T-helper 1 cell (primary cell): ENCODE data around the gene CACNG4.
A peak's percentile ranks its signal among the peaks of the same experiment; 100 is the strongest.

Experiments used
- DNase-seq, 5 donors: peaks; one replicate each; pipeline ENCODE4 v3.0.0-alpha.2; 2012 to 2020

CACNG4 gene

DNA sequence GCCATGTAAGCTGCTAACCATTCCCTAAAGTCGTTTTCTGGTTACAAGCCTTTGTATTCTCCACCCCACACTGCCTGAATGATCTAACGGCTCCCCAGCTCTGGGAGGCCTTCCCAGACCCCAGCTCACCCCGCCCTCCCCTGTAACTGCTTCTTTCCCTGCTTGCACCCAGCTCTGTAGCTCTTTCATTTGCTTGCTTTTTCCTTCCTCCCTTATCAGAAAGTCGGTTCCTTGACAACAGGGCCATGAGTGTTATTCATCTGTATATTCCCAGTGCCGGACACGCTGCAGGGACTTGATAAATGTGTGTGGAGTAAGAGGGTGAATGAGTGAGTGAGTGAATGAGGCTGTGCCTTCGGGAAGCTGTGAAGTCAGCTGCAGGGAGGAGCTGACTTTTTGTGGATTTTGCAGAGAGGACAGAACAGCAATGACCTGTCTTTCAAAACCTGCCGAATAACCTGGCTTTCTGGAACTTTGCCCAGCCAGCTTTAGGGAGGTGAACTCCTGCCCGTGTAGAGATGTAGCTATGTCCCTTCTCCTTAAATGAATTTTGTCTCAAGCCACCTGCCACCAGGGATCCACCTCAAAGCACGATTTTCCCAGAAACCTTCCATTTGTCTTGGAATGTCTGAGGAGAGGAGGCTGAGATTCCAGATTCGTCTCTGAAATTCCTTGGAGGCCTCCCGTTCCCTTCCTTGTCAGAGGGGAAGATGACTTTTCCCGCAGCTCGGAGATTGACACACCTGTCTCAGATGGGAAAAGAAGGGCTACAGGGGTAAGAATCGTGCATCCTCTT lies 20.0 kb upstream of the CACNG4 start:
- DNase-seq, result no peak

DNA sequence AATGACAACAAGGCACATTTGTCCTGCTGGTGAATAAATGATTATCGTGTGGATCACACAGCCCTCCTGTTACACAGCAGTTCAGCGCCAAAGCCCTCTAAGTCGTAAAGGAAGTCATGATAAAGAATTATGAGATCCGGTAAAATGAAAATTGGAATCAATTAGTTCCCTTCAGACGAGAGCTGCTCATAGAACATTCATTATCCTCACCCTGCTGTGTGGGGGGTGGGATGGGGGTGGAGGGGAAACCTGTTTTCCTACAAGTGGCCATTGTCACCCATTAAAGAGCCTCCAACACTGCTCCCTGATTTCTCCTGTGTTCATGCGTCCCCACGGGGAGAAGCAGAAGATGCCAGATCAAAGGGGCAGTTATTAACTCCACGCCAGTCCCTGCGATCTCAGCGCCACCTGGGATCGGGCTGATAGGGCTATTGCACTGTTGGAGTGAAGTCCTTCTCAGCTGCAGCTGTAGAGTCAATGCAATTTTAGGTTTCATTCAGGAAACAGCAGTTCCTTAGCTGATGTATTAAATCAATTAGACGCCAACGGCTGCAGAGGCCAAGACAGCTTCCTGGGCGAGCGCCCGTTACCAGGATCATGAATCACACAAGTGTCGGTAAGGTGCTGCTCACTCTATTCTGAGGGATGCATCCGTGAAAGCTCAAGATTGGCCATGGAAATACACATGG lies 19.2 kb upstream of the CACNG4 start:
- DNase-seq, result peak in 1 of 5 donors; percentile 7

DNA sequence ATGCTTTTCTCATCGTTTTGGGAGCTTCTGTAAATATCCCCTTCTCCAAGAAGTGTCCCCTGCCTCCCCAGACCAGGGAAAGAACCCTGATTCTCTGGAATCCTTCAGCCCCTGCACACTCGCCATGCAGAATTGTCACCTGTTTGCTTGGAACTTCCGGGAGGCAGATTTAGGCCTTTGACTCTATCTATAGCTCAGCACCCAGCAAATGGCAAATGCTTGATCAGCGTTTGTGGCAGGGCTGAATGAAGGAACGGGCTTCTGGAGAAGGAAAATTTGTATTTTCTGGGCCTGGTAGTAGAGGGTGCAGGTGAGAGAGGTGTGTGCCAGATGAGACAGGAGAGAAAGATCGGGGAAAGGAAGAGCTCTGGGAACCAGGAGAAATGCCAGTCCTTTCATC lies 18.3 kb upstream of the CACNG4 start:
- DNase-seq, result no peak

DNA sequence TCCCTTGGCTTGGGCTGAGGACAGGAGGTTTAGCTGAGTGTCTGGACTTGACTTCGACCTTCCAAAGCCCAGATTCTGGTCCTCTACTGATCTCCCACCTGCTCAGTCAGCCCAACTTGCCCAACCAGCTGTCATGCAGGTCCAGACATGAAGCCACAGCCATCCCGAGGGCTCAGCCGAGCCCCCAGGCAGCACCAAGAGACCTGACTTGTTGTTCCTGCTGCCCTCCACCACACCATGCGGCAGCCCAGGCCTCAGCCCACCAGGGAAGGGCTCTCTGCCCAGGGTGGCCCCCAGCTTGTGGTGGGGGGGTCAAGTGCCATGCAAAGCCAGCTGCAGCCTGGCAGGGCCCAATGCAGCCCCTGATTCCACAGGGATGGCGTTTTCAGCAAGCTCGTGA lies 17.2 kb upstream of the CACNG4 start:
- DNase-seq, result no peak

DNA sequence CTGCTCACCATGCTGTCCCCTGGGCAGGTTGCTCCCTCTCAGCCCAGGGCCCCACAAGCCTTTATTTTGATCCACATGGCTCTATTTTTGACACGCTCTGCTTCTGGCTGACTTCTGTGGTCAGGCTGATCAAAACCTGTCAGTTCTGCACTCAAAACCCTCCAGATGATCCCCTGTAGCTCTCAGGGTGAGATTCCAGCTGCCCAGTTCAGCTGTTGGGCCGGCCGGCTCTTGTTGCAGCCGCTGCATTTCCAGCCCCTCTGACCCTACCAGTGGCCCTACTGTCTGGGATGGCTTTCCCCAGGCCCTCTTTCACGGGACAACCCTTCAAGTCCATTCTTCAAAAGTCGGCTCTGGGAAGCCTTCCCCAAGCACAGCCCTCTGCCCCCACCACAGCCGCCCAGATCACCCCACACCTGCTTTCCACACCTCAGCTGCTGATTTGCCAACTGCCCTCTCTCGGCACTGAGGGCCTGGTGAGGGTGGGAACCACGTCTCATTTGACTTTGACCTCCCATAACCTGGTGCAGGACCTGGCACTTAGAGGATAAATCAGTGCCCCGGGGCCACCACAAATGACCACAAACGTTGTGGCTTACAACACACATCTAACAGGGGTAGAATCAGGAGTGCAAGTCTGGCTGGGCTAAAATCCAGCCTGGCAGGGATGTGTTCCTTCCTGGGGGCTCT lies 16.3 kb upstream of the CACNG4 start:
- DNase-seq, result no peak

DNA sequence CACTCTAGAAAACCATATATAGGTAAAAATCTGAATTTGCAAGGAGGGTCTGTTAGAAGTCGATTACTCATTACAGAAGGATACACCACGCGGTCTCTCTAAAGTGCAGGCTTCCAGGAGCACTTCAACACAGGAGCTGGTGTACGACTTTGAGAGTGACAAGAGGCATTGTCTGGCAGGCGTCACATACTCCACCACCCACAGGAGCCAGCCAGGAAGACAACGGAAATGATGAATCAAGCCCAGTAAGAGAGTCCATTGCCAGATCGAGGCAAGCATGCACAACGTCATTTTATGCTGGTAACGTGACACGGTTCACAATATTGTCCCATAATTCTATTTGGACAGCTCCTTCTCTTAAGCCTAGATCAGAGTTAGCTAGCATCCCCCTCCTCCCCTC lies 15.0 kb upstream of the CACNG4 start:
- no peak for DNase-seq

DNA sequence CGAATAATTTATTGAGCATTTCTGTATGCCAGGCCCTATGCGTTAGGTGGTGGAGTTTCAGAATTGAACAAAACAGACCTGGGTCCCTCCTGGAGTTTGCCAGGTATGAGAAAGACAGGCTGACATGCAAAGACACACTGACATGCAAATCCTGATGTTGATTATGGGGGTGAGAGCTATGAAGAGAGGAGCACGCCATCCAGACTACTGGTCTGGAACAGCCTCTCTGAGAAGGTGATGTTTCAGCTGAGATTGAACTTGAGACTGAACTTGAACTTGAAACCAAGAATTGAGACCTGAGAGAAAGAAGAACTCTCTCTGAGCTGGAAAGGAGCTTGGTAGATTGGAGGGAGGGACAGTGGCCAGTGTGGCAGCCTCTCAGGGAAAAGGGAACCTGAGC lies 14.2 kb upstream of the CACNG4 start:
- no peak for DNase-seq

DNA sequence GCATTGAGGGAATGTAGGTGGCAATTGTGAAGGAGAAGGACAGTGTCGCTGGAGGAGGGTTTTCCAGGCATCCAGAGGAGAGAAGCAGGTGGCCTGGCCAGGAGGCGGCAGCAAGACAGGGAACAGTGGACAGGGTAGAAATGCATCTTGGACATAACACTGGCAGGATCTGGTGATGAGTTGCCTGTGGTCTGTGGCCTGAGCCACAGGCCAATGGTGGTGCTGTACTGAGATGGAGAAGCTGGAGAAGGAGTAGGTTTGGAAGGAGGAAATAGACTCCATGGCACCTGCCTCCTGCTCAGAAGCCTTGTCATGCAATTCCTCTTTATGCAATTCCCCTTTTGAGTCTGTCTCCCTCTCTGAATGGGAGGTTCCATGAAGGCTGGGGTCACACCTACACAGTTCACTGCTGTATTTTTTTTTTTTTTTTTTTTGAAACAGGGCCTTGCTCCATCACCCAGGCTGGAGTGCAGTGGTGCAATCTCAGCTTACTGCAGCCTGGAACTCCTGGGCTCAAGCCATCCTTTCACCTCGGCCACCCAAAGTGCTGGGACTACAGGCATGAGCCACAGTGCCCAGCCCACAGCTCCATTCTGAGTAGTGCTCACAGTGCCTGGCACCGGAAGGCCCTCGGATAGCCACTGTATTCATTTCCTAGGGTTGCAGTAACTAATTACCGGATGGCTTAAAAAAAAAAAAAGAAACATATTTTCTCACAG lies 13.5 kb upstream of the CACNG4 start:
- no peak for DNase-seq

DNA sequence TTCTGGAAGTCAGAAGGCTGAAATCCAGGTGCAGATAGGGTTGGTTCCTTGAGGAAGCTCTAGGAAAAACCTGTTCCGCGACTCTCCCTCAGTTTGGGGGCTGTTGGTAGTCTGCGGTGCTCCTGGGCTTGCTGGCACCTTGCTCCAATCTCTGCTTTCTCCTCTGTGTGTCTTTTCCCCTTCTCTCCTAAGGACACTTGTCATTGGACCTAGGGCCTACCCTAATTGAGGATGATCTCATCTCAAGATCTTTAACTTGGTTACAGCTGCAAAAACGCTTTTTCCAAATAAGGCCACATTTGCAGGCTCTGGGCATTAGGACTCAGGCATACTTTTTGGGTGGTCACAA lies 12.9 kb upstream of the CACNG4 start:
- DNase-seq, result no peak

DNA sequence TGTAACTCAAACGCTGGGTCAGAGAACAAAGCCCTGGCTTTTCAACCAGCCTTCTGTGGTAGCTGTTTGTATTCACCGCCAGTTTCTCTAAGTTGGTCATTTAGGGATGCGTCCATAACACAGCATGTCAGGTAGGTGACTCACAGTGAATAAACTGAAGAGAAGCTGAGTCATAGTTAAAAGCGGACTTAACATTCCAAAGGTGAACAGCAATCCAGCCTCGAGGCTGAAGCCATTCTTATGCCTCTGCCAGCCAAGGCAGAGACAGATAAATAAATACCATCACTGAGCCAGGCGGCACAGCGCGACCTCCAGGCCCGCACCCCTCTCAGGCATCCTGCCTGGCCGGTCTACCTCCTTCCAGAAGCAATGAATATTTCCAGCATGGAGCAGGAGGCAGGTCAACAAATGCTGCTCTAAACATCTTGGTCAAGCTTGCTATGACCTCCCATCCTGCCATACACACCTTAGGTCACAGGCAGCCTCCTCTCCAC lies 12.4 kb upstream of the CACNG4 start:
- no peak for DNase-seq

DNA sequence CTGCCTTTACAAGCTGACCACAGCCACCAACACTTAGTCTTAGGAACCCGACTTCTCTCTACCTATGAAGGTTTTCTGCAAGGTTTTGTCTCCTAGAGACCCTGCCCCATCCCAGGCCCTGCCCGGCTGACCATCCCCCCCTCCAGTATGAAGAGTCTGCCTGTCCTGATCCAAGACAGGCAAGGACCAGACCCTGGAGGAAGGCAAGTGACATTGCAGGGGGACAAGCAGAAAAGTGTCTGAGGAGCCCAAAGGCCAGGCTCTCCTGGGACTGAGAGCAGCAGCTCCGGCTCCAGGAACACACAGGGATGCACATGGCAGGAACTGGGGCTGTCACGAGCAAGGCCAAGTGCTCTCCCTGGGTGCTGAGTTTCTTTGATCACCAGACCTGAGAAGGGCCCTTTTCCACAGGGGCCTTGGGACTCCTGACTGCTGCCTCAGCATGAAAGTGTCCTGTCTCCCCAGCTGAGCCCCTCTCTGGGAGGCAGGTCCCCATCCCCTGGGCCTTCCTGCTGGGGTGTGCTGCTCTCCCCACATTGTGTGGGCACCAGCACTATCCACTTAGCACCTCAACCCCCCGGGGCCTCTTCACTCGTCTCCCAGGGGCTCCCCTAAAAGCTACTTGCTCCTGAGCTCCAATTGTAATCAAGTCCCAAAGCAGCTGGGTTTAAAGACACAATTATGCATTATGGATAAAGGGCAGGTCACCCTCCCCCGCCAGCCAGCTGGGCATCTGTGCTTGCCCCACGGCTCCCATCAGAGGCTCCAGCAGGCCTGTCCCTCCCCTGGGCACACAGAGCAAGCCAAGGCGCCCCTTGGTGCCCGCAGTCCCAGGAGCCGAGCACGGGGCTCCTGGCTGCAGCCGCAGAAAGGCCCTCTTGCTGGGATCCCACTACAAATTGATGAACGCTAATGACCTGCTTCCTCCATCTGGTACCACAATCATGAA lies 11.6 kb upstream of the CACNG4 start:
- no peak for DNase-seq

DNA sequence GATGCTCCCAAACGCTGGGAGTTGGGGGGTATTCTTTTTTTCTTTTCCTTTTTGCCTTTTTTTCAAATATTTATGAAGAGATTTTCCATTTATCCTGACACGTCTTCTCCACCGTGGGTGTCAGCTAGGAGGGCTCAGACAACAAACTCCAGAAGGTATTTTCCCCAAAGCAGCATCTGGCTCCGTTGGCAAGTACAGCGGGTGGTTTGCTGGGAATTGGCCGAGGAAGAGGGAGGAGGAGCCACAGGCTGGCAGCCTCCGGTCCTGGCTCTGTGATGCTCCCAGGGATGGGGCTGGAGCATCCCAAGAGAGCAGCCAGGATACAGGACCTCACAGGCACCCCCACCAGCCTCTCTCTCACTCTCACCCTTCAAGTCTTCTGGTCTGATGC lies 10.9 kb upstream of the CACNG4 start:
- DNase-seq, result no peak

DNA sequence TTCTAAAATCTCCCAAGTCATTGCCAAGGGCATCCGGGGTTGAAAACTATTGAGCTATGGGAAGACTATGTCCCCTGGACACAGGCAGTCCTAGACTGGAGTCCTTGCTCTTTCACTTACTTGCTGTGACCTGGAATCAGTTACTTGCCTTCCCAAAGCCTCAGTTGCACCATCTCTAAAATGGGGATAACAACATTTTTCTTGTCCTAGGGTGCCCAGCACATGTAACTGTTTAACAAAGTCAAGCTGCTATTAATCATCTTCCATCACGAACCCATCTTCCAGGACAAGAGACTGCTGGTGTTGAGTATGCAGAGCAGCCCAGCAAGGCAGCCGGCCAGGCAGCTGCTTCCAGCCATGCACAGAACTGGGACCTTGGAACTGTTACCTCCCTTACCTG lies 9.9 kb upstream of the CACNG4 start:
- no peak for DNase-seq

DNA sequence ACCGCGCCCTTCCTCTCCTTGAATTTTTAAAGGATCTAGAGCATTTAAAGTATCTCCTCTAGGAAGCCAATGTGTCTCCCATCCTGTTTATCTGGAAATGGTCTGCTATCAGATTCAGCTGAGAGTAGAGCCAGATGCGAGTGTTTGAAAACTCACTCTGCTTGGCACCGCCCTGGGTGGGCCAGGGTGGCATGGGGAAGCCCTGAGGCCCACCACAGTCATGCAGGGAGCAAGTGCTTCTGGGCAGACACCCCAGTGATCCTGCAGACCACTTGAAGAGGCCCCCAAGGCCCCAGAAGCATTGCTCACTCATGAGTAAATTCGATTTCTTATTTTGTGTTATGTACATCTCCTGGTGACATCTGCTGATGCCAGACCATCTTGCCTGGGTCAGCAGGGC lies 8.7 kb upstream of the CACNG4 start:
- no peak for DNase-seq

DNA sequence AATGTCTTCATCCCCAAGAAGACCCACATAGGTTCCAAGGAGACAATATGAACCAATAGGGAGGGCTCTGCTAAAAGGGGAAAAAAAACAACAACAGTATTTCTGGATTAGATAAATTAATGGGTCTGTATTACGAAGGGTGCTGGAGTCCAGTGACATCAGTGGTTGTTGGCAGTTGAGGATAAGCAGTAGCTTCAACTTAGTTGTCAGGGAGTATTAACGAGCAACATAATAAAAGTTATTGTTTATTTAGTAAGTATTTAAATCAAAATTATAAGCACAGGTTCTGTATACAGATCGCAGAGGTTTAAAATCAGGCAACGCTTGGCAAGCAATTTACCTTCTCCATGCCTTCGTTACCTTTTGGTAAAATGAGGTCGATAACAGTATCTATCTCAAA lies 7.6 kb upstream of the CACNG4 start:
- no peak for DNase-seq

DNA sequence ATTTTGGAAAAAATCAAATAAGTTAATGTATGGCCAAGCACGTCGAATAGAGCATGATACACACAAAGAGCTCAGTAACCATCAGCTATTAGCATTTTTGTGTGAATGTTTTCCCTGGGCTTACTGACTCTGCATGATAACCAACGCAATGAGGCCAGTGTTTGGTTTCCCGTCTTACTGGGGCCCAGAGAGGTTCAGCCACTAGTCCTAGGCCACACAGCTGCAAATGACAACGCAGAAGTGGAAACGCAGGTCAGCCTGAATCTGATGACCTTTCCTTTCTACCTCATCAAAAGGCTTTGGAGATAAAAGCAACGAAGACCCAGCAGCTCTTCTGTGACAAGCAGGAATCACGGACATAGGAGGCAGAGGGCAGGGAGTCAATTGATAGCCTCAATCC lies 7.2 kb upstream of the CACNG4 start:
- DNase-seq, result no peak

DNA sequence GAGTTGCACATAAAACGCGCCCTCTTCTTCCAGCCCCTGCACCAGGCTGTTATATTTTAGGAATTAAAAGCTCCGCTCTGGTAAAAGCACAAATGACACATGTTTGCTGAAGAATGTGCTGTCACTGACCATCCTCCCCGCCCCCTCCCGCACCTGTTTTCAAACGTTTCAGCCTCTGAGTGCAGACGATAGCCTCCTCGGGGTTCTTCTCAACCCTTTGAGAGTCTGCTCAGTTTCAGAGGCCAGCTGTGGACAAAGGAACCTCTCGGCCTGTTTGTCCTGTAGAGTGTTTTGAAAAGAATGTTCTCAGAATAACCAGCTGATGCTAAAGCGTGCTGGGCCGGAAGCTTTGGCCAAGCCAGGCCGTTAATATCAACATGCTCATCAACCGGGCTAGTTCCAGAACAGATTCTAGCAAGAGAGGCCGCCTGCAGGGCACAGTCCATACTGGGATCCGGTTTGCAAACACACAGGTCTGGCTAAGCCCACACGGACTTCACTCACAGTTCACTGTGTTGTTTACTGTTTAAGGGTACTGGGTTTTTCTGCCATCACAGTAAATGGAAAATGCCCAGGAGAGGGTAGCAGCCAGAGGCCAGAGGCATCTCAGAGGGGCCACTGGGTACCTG lies 6.4 kb upstream of the CACNG4 start:
- no peak for DNase-seq

DNA sequence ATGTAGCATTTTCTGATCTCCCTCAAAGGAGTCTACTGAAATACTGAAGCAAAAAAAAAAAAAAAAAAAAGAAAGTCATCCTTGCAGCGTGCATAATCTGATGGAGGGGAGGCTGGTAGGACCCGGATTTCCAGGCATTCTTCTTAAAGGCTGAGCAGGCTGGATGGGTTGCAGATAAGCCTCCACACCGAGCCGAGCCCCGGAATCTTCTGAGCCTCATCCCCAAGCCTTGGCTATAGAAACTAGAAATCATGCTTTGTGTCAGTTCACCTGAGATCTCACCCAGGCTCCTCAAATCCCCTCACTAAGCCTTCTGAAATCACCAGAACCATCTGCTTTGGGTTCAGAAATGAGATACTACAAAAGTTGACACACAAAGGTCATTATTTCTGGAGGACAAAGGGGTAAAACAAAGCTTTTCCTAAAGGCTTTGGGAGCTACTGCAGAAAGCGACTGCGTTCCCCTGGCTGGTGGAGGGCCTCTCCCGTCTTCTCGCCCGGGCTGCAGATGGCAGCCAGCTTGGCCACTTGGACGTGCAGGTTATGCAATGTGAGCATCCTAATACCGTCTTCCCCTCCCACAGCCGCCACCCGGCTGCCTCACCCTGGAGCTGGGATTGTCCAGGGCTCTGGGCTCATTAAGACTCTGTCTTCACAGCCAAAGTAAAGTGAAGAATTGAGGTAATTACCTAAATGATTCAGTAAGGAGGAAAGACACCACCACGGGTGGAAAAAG lies 4.7 kb upstream of the CACNG4 start:
- DNase-seq, result no peak

DNA sequence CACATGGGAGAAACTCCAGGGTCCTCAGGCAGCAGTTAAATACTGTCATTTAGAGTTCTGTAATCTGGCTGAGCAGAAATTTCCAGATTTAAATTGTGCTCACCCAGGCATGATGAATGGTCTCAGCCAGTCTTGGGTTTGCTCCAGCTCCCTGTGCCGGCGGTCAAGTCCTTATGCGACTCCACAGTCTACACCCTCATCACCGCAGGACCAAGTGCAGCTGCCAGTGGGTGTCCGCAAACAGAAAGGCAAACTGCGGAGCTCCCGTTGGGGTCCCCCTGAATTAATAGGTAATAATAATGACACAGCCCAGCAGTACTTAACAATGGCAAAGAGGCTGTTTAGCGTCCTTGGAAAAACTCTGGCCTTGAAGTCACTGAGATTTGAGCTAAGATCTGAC lies 3.9 kb upstream of the CACNG4 start:
- DNase-seq, result no peak

DNA sequence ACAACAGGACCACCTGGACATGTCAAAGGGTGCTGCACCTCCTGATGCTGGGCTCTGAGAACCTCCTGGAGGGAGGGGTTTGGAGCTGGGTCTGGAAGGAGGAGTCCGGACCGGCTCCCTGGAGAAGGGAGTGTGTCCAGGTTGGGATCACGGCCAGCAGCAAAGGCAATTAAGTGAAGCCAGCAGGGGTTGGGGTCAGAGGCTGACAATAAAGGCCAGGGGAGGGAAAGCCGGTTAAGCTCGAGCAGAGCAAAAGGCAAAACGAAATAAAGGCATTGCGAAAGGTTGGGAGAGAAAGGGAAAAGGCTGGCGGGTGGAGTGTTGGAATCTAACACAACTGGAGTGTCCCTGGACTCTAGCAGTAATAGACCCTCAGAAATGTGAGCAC lies 992 bp upstream of the CACNG4 start:
- no peak for DNase-seq
